22Rv1 (cell line): Measurements from ENCODE around the gene TENM4.

Experiments used
- ZFX ChIP-seq: fragments of 450-650 bp; IDR thresholded peaks from 2 replicates; pipeline ENCODE4 v1.6.1; 2017; ENCODE audit warnings: antibody characterized with exemption, borderline replicate concordance
- TF ChIP-seq, protein P1 (sequence below): fragments of 450-650 bp; IDR thresholded peaks from 2 replicates; pipeline ENCODE4 v1.5.1; 2017; ENCODE audit warnings: mild to moderate bottlenecking

DNA sequence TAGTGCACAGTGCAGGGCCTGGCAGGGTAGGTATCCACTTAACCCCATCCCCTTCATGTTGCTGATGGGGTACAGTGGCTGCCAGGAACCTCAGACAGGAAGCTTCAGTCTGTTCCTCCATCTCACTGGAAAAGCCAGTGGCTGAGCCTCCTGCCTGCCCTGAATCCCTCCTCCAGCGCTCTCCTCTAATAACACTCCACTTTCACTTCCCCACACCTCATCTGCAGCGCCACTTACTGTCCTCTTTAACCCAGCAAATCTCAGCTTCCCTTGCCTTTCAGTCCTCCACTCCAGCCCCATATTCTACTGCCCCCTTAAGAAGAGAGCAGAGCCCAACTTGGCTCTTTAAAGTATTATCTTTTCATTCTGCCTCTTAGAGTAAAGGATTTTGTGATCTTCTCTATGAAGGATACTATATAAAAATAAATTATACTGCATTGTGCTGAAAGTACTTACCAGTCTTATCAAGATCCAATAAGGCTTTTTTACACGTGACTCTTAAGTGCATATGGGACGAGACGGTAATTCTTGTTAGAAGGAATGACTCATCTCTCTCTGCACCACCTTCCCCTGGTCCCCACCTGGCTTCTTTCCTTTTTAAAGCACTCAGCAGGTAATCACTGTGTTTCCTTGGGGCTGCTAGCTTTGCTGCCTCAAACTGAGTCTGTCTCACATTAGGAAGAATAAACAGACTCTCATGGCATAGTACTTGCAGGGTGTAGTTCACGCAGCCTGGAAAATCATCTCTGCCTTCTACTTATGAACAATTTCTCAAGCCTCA is 628.1 kb downstream of the TENM4 start:
- no peak for TF ChIP-seq ZFX
- TF ChIP-seq, protein P1, sequence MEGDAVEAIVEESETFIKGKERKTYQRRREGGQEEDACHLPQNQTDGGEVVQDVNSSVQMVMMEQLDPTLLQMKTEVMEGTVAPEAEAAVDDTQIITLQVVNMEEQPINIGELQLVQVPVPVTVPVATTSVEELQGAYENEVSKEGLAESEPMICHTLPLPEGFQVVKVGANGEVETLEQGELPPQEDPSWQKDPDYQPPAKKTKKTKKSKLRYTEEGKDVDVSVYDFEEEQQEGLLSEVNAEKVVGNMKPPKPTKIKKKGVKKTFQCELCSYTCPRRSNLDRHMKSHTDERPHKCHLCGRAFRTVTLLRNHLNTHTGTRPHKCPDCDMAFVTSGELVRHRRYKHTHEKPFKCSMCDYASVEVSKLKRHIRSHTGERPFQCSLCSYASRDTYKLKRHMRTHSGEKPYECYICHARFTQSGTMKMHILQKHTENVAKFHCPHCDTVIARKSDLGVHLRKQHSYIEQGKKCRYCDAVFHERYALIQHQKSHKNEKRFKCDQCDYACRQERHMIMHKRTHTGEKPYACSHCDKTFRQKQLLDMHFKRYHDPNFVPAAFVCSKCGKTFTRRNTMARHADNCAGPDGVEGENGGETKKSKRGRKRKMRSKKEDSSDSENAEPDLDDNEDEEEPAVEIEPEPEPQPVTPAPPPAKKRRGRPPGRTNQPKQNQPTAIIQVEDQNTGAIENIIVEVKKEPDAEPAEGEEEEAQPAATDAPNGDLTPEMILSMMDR = no peak
